ENCODE data around the gene KCNT2.

DNA sequence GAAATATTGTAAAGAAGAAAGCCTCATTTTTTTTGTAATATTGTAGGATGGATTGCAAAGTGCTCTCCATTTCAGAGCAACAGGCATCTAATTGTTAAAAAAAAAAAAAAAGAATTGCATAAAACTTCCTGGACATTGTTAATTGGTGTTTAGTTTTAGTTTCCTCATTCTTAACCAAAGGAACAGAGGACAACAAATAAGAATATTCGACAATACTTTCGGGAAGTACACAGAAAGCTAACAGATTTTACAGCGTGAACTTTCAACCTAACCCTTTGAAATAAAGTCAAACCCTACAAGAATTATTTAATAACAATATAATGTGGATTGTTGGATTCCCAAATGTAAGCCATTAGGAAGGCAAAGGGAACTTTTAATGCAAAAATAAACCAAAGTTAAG, 284.4 kb downstream of the KCNT2 start:
- TF ChIP-seq, protein P1, sequence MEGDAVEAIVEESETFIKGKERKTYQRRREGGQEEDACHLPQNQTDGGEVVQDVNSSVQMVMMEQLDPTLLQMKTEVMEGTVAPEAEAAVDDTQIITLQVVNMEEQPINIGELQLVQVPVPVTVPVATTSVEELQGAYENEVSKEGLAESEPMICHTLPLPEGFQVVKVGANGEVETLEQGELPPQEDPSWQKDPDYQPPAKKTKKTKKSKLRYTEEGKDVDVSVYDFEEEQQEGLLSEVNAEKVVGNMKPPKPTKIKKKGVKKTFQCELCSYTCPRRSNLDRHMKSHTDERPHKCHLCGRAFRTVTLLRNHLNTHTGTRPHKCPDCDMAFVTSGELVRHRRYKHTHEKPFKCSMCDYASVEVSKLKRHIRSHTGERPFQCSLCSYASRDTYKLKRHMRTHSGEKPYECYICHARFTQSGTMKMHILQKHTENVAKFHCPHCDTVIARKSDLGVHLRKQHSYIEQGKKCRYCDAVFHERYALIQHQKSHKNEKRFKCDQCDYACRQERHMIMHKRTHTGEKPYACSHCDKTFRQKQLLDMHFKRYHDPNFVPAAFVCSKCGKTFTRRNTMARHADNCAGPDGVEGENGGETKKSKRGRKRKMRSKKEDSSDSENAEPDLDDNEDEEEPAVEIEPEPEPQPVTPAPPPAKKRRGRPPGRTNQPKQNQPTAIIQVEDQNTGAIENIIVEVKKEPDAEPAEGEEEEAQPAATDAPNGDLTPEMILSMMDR (conservative IDR thresholded peaks at IDR 0.05; ENCODE audit: low read length) = no peak
- no peak for TF ChIP-seq EZH2phosphoT487 (IDR thresholded peaks at IDR 0.05; ENCODE audit: borderline replicate concordance, low read depth, low read length)
